HG03066 (cell line): ENCODE measurements around the gene PRRT4.

ENCODE experiments used
- ATAC-seq: cut with Tn5 transposase; IDR thresholded peaks from one replicate; pipeline ENCODE4 v1.9.1; 2021; ENCODE audit warnings: low read depth; ENCODE audit not compliant: unreplicated experiment

PRRT4 gene

GRCh38 chr7:128303643-128304042, 57.8 kb downstream of the PRRT4 start:
- ATAC-seq: no peak

- no peak for ATAC-seq
These were observed 58.4 kb downstream of the PRRT4 start for GRCh38 chr7:128303133-128303532.

GRCh38 chr7:128302139-128302538, 59.4 kb downstream of the PRRT4 start:
- ATAC-seq: no peak
